Lung (tissue), 12 donors: Measurements from ENCODE around the gene DNM2. TPM values are rescaled to one million over a fixed set of nuclear protein-coding genes. Genes with fewer than 3 reads are reported as not detected.
A peak's percentile ranks its signal among the peaks of the same experiment; 100 is the strongest.

Source experiments
- ATAC-seq: fragments of 200-7000 bp; cut with Tn5 transposase; one replicate; pipeline ENCODE4 v1.9.1; 2020; ENCODE audit warnings: moderate number of reproducible peaks; ENCODE audit not compliant: insufficient read depth, low FRiP score
- DNase-seq, 3 donors: peaks; one replicate each; pipeline ENCODE4 v3.0.0-alpha.2; 2013 to 2017
- H3K27ac ChIP-seq, 2 donors: one replicate each; pipeline ENCODE4 v1.5.1; 2013; ENCODE audit warnings: mild to moderate bottlenecking in 2 of 2, moderate library complexity in 2 of 2, control low read depth in 1 of 2, inconsistent platforms in 1 of 2, low read depth in 1 of 2, low read length in 1 of 2
- H3K27me3 ChIP-seq, 3 donors: one replicate each; pipeline ENCODE4 v1.5.1; 2013; ENCODE audit warnings: low read length in 2 of 3; ENCODE audit not compliant: control insufficient read depth in 3 of 3, insufficient read depth in 3 of 3
- H3K36me3 ChIP-seq, 4 donors: one replicate each; pipeline ENCODE4 v1.5.1; 2013; ENCODE audit warnings: low read length in 4 of 4, mild to moderate bottlenecking in 1 of 4, moderate library complexity in 1 of 4; ENCODE audit not compliant: control insufficient read depth in 4 of 4, insufficient read depth in 4 of 4
- H3K4me1 ChIP-seq, 5 donors: one replicate each; pipeline ENCODE4 v1.5.1; 2013; ENCODE audit warnings: low read length in 5 of 5, mild to moderate bottlenecking in 2 of 5, moderate library complexity in 1 of 5; ENCODE audit not compliant: control insufficient read depth in 5 of 5, insufficient read depth in 5 of 5
- H3K4me3 ChIP-seq: one replicate; pipeline ENCODE4 v1.5.1; 2013; ENCODE audit warnings: mild to moderate bottlenecking, control low read depth, moderate library complexity
- H3K9ac ChIP-seq, 2 donors: one replicate each; pipeline ENCODE4 v1.5.1; 2013; ENCODE audit warnings: low read length in 2 of 2, control low read depth in 1 of 2; ENCODE audit not compliant: insufficient read depth in 1 of 2
- H3K9me3 ChIP-seq, 4 donors: one replicate each; pipeline ENCODE4 v1.5.1; 2013; ENCODE audit warnings: low read length in 3 of 4, mild to moderate bottlenecking in 1 of 4, moderate library complexity in 1 of 4; ENCODE audit not compliant: control insufficient read depth in 4 of 4, insufficient read depth in 3 of 4
- WGBS, 2 donors: extraction: QIAGEN DNeasy Blood & Tissue Kit; methylation state at CpG; one replicate each; pipeline ENCODE4 v1.1.7; 2013; 5-methylcytosine and 5-hydroxymethylcytosine counted together
- polyA plus RNA-seq, 2 donors: library from polyadenylated mRNA; stranded (reverse); fragments of 200-250 nt; gene quantifications; one replicate each; pipeline ENCODE4 v1.2.1, GENCODE V29; 2013
- total RNA-seq, 2 donors: library from RNA; depleted of rRNA in 1 of 2; stranded (reverse); fragments of >200 nt in 1 of 2; gene quantifications; one replicate each; pipeline ENCODE4 v1.2.1, GENCODE V29; 2014 to 2021
- TF ChIP-seq, protein P1 (sequence below): IDR thresholded peaks from 2 replicates; pipeline ENCODE4 v1.5.1; 2012; ENCODE audit warnings: mild to moderate bottlenecking; ENCODE audit errors: control extremely low read depth, extremely low read depth
- donor health status: control.
- donor health status: control.
- donor health status: Bipolar disorder and iron deficiency.
- donor health status: healthy.
- donor health status: DM: yes; HTN: yes; CAD: no.

Gene DNM2
- total and polyA plus RNA-seq, 4 donors = 172 to 277 (median 204) TPM

DNA sequence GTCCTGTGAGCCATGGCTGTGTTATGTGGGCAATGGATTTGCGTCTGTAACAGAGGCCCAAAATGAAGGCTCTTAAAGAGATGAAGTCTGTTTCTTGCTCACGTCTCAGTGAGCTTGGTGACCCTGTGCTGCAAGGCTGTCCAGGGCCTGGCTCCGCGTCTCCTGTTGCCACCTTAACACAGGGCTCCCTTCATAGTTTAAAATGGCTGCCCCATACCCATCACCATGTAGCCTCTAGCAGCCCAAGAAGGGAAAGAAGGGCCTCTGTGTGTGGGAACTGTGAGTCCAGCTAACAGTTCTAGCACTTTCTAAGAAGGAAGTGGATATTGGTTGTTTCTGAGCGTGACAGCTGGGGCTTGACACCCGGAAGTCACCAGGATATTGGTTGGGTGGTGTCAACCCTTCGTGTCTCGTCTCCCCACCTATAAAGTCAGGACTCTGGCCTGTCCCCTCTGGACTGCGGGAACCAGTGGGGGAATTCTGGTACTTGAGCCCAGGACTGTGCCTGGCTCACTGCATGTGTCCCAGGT lies 97.2 kb downstream of the DNM2 start:
- H3K4me1 ChIP-seq = peaks cover 0 to 8% (median 0%) of the 10 kb centered on the region in 5 donors

DNA sequence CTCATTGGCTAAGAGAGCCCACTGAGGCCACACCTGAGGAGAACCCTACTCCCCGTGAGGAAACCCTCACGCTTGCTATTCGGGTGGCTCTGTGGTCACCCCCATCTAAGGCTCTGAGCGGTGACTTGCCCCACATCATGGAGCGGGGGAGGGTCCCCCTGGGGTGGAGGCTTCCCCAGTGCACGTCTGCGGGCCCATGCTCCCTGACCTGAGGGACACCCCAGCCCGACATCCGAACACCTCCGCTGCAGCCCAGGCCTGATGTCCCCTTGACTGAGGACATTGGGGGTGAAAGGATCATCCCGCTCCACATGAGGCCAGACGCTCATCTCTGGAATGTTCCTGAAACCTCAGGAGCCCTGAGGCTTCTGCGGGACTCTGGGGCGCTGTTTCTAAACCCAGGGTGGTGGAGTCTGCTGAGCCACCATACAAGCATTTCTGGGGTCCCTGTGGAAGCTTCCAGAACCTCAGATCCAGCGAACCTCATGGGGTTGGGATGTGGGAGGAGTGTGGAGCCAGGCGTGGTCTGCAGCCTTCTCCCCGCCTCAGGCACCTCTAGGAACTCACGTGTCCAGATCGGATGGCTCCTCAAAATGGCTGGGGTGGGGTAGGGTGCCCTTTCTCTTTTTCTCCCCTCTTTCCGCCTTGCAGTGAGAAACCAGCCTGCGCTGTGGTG lies 98.2 kb downstream of the DNM2 start:
- peak overlapping the region in 1 of 2 donors; percentile 58 for H3K27ac ChIP-seq
- H3K4me1 ChIP-seq = peaks cover 0 to 8% (median 0%) of the 10 kb centered on the region in 5 donors
- no peak overlapping the region for H3K9ac ChIP-seq
- TF ChIP-seq, protein P1, sequence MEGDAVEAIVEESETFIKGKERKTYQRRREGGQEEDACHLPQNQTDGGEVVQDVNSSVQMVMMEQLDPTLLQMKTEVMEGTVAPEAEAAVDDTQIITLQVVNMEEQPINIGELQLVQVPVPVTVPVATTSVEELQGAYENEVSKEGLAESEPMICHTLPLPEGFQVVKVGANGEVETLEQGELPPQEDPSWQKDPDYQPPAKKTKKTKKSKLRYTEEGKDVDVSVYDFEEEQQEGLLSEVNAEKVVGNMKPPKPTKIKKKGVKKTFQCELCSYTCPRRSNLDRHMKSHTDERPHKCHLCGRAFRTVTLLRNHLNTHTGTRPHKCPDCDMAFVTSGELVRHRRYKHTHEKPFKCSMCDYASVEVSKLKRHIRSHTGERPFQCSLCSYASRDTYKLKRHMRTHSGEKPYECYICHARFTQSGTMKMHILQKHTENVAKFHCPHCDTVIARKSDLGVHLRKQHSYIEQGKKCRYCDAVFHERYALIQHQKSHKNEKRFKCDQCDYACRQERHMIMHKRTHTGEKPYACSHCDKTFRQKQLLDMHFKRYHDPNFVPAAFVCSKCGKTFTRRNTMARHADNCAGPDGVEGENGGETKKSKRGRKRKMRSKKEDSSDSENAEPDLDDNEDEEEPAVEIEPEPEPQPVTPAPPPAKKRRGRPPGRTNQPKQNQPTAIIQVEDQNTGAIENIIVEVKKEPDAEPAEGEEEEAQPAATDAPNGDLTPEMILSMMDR = no peak
- H3K4me3 ChIP-seq = no peak overlapping the region
- ATAC-seq (no peak), DNase-seq (no peak)
- 93% methylated on average over 21 of the region's 21 CpGs for WGBS, 2 donors
- no peaks in the 10 kb centered on the region for H3K27me3 ChIP-seq
- no peaks in the 10 kb centered on the region for H3K9me3 ChIP-seq
- peaks cover 0 to 63% (median 29%) of the 10 kb centered on the region in 4 donors for H3K36me3 ChIP-seq

More for the DNA sequence above, 97.2 kb downstream of the DNM2 start:
- TF ChIP-seq, protein P1 = no peak
- DNase-seq = no peak
- peaks cover 0 to 63% (median 19%) of the 10 kb centered on the region in 4 donors for H3K36me3 ChIP-seq
- H3K4me3 ChIP-seq = no peak overlapping the region
- H3K9me3 ChIP-seq = no peaks in the 10 kb centered on the region
- no peak overlapping the region for H3K27ac ChIP-seq
- H3K9ac ChIP-seq = no peak overlapping the region
- ATAC-seq = no peak
- H3K27me3 ChIP-seq = no peaks in the 10 kb centered on the region
- WGBS, 2 donors = 73 to 89% methylated on average over 9 of the region's 9 CpGs

DNA sequence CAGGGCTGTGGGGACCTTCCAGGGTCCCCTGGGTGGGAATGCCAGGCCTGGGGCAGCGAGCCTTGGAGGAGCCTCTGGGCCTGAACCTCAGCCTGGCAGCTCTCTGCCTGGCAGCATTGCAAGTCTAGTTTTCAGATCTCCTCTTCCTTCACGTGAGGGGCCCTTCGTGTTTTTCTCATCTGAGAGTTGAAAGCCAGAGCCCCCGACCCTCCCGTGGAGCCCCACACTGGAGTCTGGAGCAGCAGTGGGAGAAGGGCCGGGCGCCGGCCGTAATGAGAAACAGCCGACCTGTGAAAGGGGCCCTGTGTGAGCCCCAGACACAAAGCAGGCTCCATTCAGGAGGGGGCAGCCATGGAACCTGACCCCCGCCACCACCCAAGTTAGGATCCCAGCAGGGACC lies 98.8 kb downstream of the DNM2 start:
- Histone ChIP-seq H3K36me3 (peaks cover under 1 to 58% (median 32%) of the 10 kb centered on the region in 4 donors), H3K27me3 (no peaks in the 10 kb centered on the region), H3K9ac (no peak overlapping the region), H3K27ac (peak overlapping the region in 1 of 2 donors; percentile 58), H3K4me3 (no peak overlapping the region), H3K4me1 (peaks cover 0 to 8% (median 0%) of the 10 kb centered on the region in 5 donors), H3K9me3 (no peaks in the 10 kb centered on the region)
- TF ChIP-seq, protein P1 = no peak
- 85 to 95% methylated on average over 11 of the region's 11 CpGs for WGBS, 2 donors
- ATAC-seq = no peak
- no peak for DNase-seq
